ENCODE results near the gene EIF2AK2.

GRCh38 chr2:37142546-37142945, 14.2 kb downstream of the EIF2AK2 start:
- TF ChIP-seq, protein P1, sequence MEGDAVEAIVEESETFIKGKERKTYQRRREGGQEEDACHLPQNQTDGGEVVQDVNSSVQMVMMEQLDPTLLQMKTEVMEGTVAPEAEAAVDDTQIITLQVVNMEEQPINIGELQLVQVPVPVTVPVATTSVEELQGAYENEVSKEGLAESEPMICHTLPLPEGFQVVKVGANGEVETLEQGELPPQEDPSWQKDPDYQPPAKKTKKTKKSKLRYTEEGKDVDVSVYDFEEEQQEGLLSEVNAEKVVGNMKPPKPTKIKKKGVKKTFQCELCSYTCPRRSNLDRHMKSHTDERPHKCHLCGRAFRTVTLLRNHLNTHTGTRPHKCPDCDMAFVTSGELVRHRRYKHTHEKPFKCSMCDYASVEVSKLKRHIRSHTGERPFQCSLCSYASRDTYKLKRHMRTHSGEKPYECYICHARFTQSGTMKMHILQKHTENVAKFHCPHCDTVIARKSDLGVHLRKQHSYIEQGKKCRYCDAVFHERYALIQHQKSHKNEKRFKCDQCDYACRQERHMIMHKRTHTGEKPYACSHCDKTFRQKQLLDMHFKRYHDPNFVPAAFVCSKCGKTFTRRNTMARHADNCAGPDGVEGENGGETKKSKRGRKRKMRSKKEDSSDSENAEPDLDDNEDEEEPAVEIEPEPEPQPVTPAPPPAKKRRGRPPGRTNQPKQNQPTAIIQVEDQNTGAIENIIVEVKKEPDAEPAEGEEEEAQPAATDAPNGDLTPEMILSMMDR (IDR thresholded peaks at IDR 0.05), result no peak
- TF ChIP-seq POLR2A (IDR thresholded peaks at IDR 0.05), result no peak
